Activated CD4-positive, alpha-beta memory T cell treated with anti-CD3 and anti-CD28 coated beads, Interleukin-2, amount 10 ng/mL, durations not matched to agents 7 days and 5 days (primary cell): ENCODE data around the gene KCTD17. TPM values are rescaled to one million over a fixed set of nuclear protein-coding genes. Genes with fewer than 3 reads are reported as not detected.
A peak's percentile ranks its signal among the peaks of the same experiment; 100 is the strongest.

ENCODE experiments used
- CTCF ChIA-PET: fragments of 350-600 bp; sonication (Branson Sonifier 250); formaldehyde crosslinking; loops from one replicate; lab custom pipeline; 2021; ENCODE audit warnings: antibody characterized with exemption, inconsistent platforms; lab: Charles Lee
- POLR2A ChIA-PET: fragments of 350-600 bp; sonication (Branson Sonifier 250); formaldehyde crosslinking; loops from one replicate; lab custom pipeline; 2021; ENCODE audit warnings: antibody characterized with exemption; lab: Charles Lee
- DNase-seq: peaks from one replicate; pipeline ENCODE4 v3.0.0-alpha.2; 2020
- H3K27ac Mint-ChIP-seq: one replicate; pipeline ENCODE4 v1.8.0; 2021; ENCODE audit warnings: mild to moderate bottlenecking, mixed read lengths
- H3K27me3 Mint-ChIP-seq: one replicate; pipeline ENCODE4 v1.8.0; 2021; ENCODE audit warnings: mixed read lengths
- H3K36me3 Mint-ChIP-seq: one replicate; pipeline ENCODE4 v1.8.0; 2021; ENCODE audit warnings: low read depth, mixed read lengths
- H3K4me1 Mint-ChIP-seq: one replicate; pipeline ENCODE4 v1.8.0; 2021; ENCODE audit warnings: mixed read lengths
- H3K4me3 Mint-ChIP-seq: one replicate; pipeline ENCODE4 v1.8.0; 2021; ENCODE audit warnings: mild to moderate bottlenecking, mixed read lengths
- H3K9me3 Mint-ChIP-seq: one replicate; pipeline ENCODE4 v1.8.0; 2021; ENCODE audit warnings: mixed read lengths
- total RNA-seq, 2 experiments: library from RNA; stranded (reverse); gene quantifications; one replicate each; pipeline ENCODE4 v1.2.3, GENCODE V29; 2021

Gene KCTD17
- 10 to 100 TPM; 34.5 to 36.3 TPM for total RNA-seq

- peaks cover 20% of the 10 kb centered on the region for H3K4me1 Mint-ChIP-seq
- H3K27me3 Mint-ChIP-seq, result no peaks in the 10 kb centered on the region
- DNase-seq, result peak; percentile 84
- peak within 1 kb of the TSS; percentile 44 for H3K27ac Mint-ChIP-seq
- POLR2A ChIA-PET, result interaction anchor here (0.6 to 1.8 kb wide), 12 partner anchors 9 to 522 kb away, joined by 3 to 9 read pairs (median 4); partner anchors contain the start of genes EIF3D, IFT27, IL2RB and RAC2
- CTCF ChIA-PET, result interaction anchor here (0.6 to 2.4 kb wide), 9 partner anchors 9 to 187 kb away, joined by 3 to 9 read pairs (median 3); no protein-coding TSS in a partner anchor
- peaks cover 16% of the 10 kb centered on the region for H3K36me3 Mint-ChIP-seq
- H3K4me3 Mint-ChIP-seq, result peak within 1 kb of the TSS; percentile 74
- no peaks in the 10 kb centered on the region for H3K9me3 Mint-ChIP-seq
Measured at GRCh38 chr22:37051391-37052385, at the start of gene KCTD17. Gene KCTD17 (plus strand): TSS chr22:37051742. CDS start chr22:37051761, 19 bp downstream.

GRCh38 chr22:37001826-37002225 lies 49.7 kb upstream of the KCTD17 start:
- no peak for DNase-seq
- no peak overlapping the region for H3K4me3 Mint-ChIP-seq
- no peaks in the 10 kb centered on the region for H3K9me3 Mint-ChIP-seq
- ChIA-PET POLR2A (no interaction called here), CTCF (no interaction called here)
- peaks cover 38% of the 10 kb centered on the region for H3K27me3 Mint-ChIP-seq
- no peak overlapping the region for H3K27ac Mint-ChIP-seq
- H3K36me3 Mint-ChIP-seq, result peaks cover 2% of the 10 kb centered on the region
- no peaks in the 10 kb centered on the region for H3K4me1 Mint-ChIP-seq

- peaks cover 37% of the 10 kb centered on the region for H3K27me3 Mint-ChIP-seq
- ChIA-PET CTCF (no interaction called here), POLR2A (no interaction called here)
- no peaks in the 10 kb centered on the region for H3K4me1 Mint-ChIP-seq
- H3K9me3 Mint-ChIP-seq, result no peaks in the 10 kb centered on the region
- no peak overlapping the region for H3K4me3 Mint-ChIP-seq
- H3K36me3 Mint-ChIP-seq, result peaks cover 2% of the 10 kb centered on the region
- DNase-seq, result no peak
- H3K27ac Mint-ChIP-seq, result no peak overlapping the region
Measured at GRCh38 chr22:37002633-37003032, 48.9 kb upstream of the KCTD17 start.

- Mint-ChIP-seq H3K4me1 (no peaks in the 10 kb centered on the region), H3K4me3 (no peak overlapping the region), H3K36me3 (peaks cover 2% of the 10 kb centered on the region), H3K27ac (no peak overlapping the region), H3K27me3 (peaks cover 47% of the 10 kb centered on the region), H3K9me3 (no peaks in the 10 kb centered on the region)
- ChIA-PET CTCF (interaction anchor here (1.2 kb wide), 1 partner anchor 152 kb away, joined by 4 read pairs; no protein-coding TSS in a partner anchor), POLR2A (interaction anchor here (1.0 kb wide), 1 partner anchor 8 kb away, joined by 3 read pairs; no protein-coding TSS in a partner anchor)
- DNase-seq, result no peak
Measured at GRCh38 chr22:37007651-37008050, 43.9 kb upstream of the KCTD17 start.

- Mint-ChIP-seq H3K4me3 (no peak overlapping the region), H3K9me3 (no peaks in the 10 kb centered on the region), H3K36me3 (peaks cover 2% of the 10 kb centered on the region), H3K27me3 (peaks cover 42% of the 10 kb centered on the region), H3K27ac (no peak overlapping the region), H3K4me1 (no peaks in the 10 kb centered on the region)
- no peak for DNase-seq
- ChIA-PET POLR2A (no interaction called here), CTCF (interaction anchor here (0.7 to 1.2 kb wide), 2 partner anchors 27 to 152 kb away, joined by 3 to 4 read pairs; no protein-coding TSS in a partner anchor)
Measured at GRCh38 chr22:37008365-37008764, 43.2 kb upstream of the KCTD17 start.

- no peaks in the 10 kb centered on the region for H3K4me1 Mint-ChIP-seq
- DNase-seq, result no peak
- peaks cover 40% of the 10 kb centered on the region for H3K27me3 Mint-ChIP-seq
- H3K27ac Mint-ChIP-seq, result no peak overlapping the region
- no peak overlapping the region for H3K4me3 Mint-ChIP-seq
- no peaks in the 10 kb centered on the region for H3K9me3 Mint-ChIP-seq
- H3K36me3 Mint-ChIP-seq, result peaks cover 2% of the 10 kb centered on the region
- CTCF ChIA-PET, result interaction anchor here (1.4 kb wide), 1 partner anchor 12 kb away, joined by 3 read pairs; no protein-coding TSS in a partner anchor
- POLR2A ChIA-PET, result no interaction called here
Measured at GRCh38 chr22:37009490-37009889, 42.1 kb upstream of the KCTD17 start.

GRCh38 chr22:37010174-37010573 lies 41.4 kb upstream of the KCTD17 start:
- no peaks in the 10 kb centered on the region for H3K4me1 Mint-ChIP-seq
- no peak for DNase-seq
- POLR2A ChIA-PET, result no interaction called here

GRCh38 chr22:37010976-37011375 lies 40.6 kb upstream of the KCTD17 start:
- POLR2A ChIA-PET, result no interaction called here
- Mint-ChIP-seq H3K27me3 (peaks cover 29% of the 10 kb centered on the region), H3K27ac (no peak overlapping the region), H3K36me3 (peaks cover 1% of the 10 kb centered on the region), H3K4me3 (no peak overlapping the region), H3K4me1 (no peaks in the 10 kb centered on the region), H3K9me3 (no peaks in the 10 kb centered on the region)
- CTCF ChIA-PET, result interaction anchor here (1.0 kb wide), 2 partner anchors 11 kb away, joined by 3 read pairs; no protein-coding TSS in a partner anchor
- no peak for DNase-seq

More at GRCh38 chr22:37010174-37010573, 41.4 kb upstream of the KCTD17 start:
- peaks cover 2% of the 10 kb centered on the region for H3K36me3 Mint-ChIP-seq
- H3K27ac Mint-ChIP-seq, result no peak overlapping the region
- H3K4me3 Mint-ChIP-seq, result no peak overlapping the region
- CTCF ChIA-PET, result interaction anchor here (1.4 kb wide), 1 partner anchor 11 kb away, joined by 3 read pairs; no protein-coding TSS in a partner anchor
- H3K9me3 Mint-ChIP-seq, result no peaks in the 10 kb centered on the region
- H3K27me3 Mint-ChIP-seq, result peaks cover 37% of the 10 kb centered on the region

GRCh38 chr22:37011472-37011871 lies 40.1 kb upstream of the KCTD17 start:
- ChIA-PET POLR2A (no interaction called here), CTCF (interaction anchor here (1.0 kb wide), 2 partner anchors 10 to 11 kb away, joined by 3 read pairs; no protein-coding TSS in a partner anchor)
- Mint-ChIP-seq H3K4me3 (no peak overlapping the region), H3K27me3 (peaks cover 24% of the 10 kb centered on the region), H3K36me3 (no peaks in the 10 kb centered on the region), H3K27ac (no peak overlapping the region), H3K9me3 (no peaks in the 10 kb centered on the region), H3K4me1 (no peaks in the 10 kb centered on the region)
- no peak for DNase-seq

- Mint-ChIP-seq H3K4me1 (no peaks in the 10 kb centered on the region), H3K9me3 (no peaks in the 10 kb centered on the region), H3K27ac (no peak overlapping the region), H3K4me3 (no peak overlapping the region), H3K27me3 (peaks cover 16% of the 10 kb centered on the region), H3K36me3 (no peaks in the 10 kb centered on the region)
- POLR2A ChIA-PET, result no interaction called here
- CTCF ChIA-PET, result no interaction called here
- no peak for DNase-seq
Measured at GRCh38 chr22:37012262-37012904, 39.2 kb upstream of the KCTD17 start.

GRCh38 chr22:37012956-37013355 lies 38.6 kb upstream of the KCTD17 start:
- DNase-seq, result no peak
- H3K9me3 Mint-ChIP-seq, result no peaks in the 10 kb centered on the region
- no peaks in the 10 kb centered on the region for H3K4me1 Mint-ChIP-seq
- no peak overlapping the region for H3K27ac Mint-ChIP-seq
- peaks cover 10% of the 10 kb centered on the region for H3K27me3 Mint-ChIP-seq
- H3K4me3 Mint-ChIP-seq, result no peak overlapping the region
- no peaks in the 10 kb centered on the region for H3K36me3 Mint-ChIP-seq
- POLR2A ChIA-PET, result no interaction called here
- CTCF ChIA-PET, result interaction anchor here (1.1 kb wide), 1 partner anchor 9 kb away, joined by 4 read pairs; no protein-coding TSS in a partner anchor

- no peaks in the 10 kb centered on the region for H3K36me3 Mint-ChIP-seq
- ChIA-PET CTCF (no interaction called here), POLR2A (no interaction called here)
- no peaks in the 10 kb centered on the region for H3K9me3 Mint-ChIP-seq
- H3K27me3 Mint-ChIP-seq, result peaks cover 3% of the 10 kb centered on the region
- no peak for DNase-seq
- H3K4me1 Mint-ChIP-seq, result peaks cover 2% of the 10 kb centered on the region
- no peak overlapping the region for H3K27ac Mint-ChIP-seq
- H3K4me3 Mint-ChIP-seq, result no peak overlapping the region
Measured at GRCh38 chr22:37014415-37014806, 37.1 kb upstream of the KCTD17 start.
